Cortex of kidney (tissue), 1 donor: ENCODE measurements around the gene TPRX1.
"Not testable (repeated sequence)": the region's sequence is repeated elsewhere in the genome, so short reads cannot be mapped to it uniquely, and the experiment has no call there.

ENCODE experiments used
- DNase-seq: peaks from one replicate; lab custom pipeline; 2025; lab: John Stamatoyannopoulos, UW

Gene TPRX1

GRCh38 chr19:47768604-47769003 lies 35.7 kb downstream of the TPRX1 start:
- no peak for DNase-seq

GRCh38 chr19:47767349-47767748 lies 37.0 kb downstream of the TPRX1 start:
- no peak for DNase-seq

GRCh38 chr19:47766670-47767069 lies 37.7 kb downstream of the TPRX1 start:
- no peak for DNase-seq

- no peak for DNase-seq
Measured at GRCh38 chr19:47766359-47766620, 38.1 kb downstream of the TPRX1 start.

GRCh38 chr19:47765523-47766358 lies 38.6 kb downstream of the TPRX1 start:
- DNase-seq: no peak

- not testable (repeated sequence) for DNase-seq
Measured at GRCh38 chr19:47764705-47765104, 39.6 kb downstream of the TPRX1 start.

GRCh38 chr19:47762615-47763308 lies 41.6 kb downstream of the TPRX1 start:
- DNase-seq: no peak

- no peak for DNase-seq
Measured at GRCh38 chr19:47762151-47762550, 42.2 kb downstream of the TPRX1 start.

GRCh38 chr19:47761566-47761965 lies 42.8 kb downstream of the TPRX1 start:
- DNase-seq: no peak

GRCh38 chr19:47760632-47760999 lies 43.7 kb downstream of the TPRX1 start:
- DNase-seq: no peak

GRCh38 chr19:47758443-47758804 lies 45.9 kb downstream of the TPRX1 start:
- no peak for DNase-seq

- no peak for DNase-seq
Measured at GRCh38 chr19:47757617-47758442, 46.5 kb downstream of the TPRX1 start.

GRCh38 chr19:47756953-47757608 lies 47.3 kb downstream of the TPRX1 start:
- DNase-seq: no peak

- DNase-seq: no peak
Measured at GRCh38 chr19:47756627-47756929, 47.8 kb downstream of the TPRX1 start.

- no peak for DNase-seq
Measured at GRCh38 chr19:47755762-47756626, 48.4 kb downstream of the TPRX1 start.

GRCh38 chr19:47755065-47755761 lies 49.1 kb downstream of the TPRX1 start:
- no peak for DNase-seq

GRCh38 chr19:47754206-47755064 lies 49.9 kb downstream of the TPRX1 start:
- DNase-seq: no peak

GRCh38 chr19:47752440-47753211 lies 51.7 kb downstream of the TPRX1 start:
- no peak for DNase-seq
